HT1080 (cell line): ENCODE results near the gene RTEL1. TPM values are rescaled to one million over a fixed set of nuclear protein-coding genes. Genes with fewer than 3 reads are reported as not detected.
"Not testable (repeated sequence)": the region's sequence is repeated elsewhere in the genome, so short reads cannot be mapped to it uniquely, and the experiment has no call there.

ENCODE experiments used
- DNase-seq: peaks from one replicate; pipeline ENCODE4 v3.0.0-alpha.2; 2015; ENCODE audit warnings: low read depth
- total RNA-seq: library from RNA; depleted of rRNA; stranded (reverse); fragments of >200 nt; shearing (Covaris generic); gene quantifications from 2 replicates; pipeline ENCODE4 v1.2.3, GENCODE V29; 2014

The RTEL1 gene
- total RNA-seq, 1 experiment from 2014 or later = 19.3 TPM

DNA sequence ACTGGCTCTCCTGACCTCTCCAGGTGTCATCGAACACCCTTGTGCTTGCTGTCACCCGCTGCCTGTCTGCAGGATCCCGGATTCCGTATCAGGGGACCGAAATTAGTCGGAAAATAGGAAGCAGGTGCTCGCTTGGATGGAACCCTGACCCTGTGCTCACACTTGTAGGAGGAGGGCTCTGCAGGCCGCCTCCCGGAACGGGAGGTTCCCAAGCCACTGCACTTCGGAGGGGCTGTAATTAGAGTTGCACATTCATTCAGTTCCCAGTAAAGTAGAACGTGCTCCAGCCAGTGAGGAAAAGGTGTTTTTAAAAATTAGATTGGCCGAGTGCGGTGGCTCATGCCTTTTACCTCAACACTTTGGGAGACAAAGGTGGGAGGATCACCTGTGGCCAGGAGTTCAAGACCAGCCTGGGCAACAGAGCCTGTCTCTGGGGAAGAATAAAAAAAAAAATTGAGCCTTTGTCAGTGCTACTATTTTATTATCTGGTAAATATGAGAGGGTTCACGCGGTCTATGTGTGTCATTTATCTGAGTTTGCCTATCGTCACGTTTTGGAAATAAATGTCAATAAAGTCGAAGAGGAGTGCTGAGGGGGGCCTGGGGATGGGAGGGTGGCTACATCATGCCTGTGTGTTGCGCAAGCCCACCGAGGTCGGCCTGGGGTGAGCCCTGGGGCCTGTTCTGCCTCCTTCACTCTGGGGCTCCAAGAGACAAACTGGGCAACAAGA lies 29.7 kb upstream of the RTEL1 start:
- DNase-seq = peak; percentile 73

DNA sequence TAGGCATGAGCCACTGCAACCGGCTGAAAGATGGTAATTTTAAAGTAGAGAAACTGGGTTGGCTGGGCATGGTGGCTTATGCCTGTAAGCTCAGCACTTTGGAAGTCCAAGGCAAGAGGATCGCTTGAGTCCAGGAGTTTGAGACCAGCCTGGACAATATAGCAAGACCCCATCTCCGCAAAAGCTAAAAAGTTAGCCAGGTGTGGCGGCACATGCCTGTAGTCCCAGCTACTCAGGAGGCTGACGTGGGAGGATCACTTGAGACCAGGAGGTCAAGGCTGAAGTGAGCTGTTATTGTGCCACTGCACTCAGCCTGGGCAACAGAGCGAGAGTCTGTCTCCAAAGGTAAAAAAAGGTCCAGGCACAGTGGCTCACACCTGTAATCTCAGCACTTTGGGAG lies 27.2 kb upstream of the RTEL1 start:
- not testable (repeated sequence) for DNase-seq

DNA sequence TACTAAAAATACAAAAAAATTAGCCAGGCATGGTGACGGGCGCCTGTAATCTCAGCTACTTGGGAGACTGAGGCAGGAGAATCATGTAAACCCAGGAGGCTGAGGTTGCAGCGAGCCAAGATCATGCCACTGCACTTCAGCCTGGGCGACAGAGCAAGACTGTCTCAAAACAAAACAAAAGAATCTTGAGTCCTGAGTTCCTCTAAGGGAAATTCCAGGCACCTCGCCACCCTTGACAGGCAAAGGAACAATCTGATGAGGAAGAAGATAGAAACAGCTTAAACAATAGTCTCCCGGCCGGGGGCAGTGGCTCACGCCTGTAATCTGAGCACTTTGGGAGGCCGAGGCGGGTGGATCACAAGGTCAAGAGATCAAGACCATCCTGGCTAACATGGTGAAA lies 26.7 kb upstream of the RTEL1 start:
- not testable (repeated sequence) for DNase-seq

DNA sequence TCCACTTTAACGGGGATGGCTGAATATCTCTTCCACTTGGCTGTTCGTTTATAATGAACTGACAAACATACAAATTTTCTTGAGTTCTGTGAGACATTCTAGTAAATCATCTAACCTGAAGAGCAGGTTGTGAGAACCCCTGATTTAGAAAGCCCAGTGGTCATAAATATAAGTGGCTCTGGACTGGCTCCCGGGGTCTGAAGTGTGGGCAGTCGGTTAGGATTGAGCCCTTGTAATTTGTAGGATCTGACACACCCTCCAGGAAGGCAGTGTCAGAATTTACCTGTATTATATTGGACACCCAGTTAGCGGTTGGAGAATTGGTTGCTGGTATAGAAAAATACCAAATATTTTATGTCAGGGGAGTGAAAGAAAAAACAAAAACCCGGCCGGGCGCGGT lies 24.4 kb upstream of the RTEL1 start:
- no peak for DNase-seq

DNA sequence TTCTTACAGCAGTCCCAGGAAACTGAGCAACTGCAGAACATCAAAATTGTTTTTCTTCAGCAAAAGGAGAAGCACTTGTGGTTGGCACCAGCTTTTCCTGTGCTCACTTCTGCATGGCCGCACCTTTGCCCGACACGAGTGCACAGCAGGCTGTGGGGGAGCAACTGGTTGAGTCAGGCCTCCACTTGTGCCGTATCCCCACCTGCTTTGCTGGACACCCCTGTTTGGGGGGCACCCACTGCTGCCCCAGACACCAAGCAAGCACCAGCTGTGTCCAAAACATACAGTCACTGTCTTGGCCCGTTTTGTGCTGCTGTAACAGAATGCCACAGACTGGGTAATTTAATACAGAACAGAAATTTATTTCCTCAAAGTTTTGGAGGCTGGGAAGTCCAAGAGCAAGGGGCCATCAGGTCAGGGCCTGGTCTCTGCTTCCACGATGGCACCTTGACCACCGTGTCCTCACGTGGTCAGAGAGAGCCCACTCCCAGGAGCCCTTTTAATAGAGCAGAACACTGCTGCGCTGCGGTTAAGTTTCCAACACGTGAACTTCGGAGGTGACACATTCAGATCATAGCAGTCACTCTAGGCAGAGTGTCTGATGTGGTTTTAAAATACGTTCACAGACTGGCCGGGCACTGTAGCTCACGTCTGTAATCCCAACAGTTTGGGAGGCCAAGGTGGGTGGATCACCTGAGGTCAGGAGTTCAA lies 22.5 kb upstream of the RTEL1 start:
- DNase-seq = peak; percentile 40

DNA sequence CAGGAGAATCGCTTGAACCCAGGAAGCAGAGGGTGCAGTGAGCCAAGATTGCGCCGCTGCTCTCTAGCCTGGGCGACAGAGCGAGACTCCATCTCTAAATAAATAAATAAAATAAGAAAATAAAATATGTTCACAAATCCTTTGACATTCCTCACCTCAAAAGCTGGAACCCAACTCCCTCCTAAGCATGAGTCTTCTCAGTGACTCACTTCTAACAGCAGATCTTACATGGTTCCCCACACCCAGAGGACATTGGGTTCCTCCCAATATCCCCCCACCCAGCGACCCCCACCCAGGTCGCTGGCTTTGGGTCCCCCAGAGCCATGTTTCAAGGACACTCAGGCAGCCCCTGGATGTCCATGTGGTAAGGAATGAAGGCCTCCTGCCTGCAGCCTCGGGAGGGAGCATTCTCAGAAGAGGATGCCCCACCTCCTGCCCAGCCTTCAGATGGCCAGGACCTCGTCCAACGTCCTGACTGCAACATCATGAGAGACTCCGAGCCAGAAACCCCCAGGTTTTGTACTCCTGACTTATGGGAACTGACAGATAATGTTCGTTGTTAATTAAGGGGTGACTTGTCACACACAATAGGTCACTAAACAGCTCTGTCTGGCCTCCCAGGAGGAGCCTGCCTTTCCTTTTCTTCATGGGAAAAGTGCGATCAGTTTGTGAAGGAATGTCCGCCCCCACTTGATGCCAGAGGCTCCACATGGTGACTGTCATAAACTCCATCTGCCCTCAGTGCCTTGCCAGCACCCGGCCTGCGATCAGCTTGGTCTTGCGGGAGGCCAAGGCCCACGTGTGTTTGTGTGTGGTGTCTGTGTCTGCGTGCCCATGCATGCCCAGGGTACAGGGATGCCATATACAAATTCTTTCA lies 21.1 kb upstream of the RTEL1 start:
- no peak for DNase-seq

DNA sequence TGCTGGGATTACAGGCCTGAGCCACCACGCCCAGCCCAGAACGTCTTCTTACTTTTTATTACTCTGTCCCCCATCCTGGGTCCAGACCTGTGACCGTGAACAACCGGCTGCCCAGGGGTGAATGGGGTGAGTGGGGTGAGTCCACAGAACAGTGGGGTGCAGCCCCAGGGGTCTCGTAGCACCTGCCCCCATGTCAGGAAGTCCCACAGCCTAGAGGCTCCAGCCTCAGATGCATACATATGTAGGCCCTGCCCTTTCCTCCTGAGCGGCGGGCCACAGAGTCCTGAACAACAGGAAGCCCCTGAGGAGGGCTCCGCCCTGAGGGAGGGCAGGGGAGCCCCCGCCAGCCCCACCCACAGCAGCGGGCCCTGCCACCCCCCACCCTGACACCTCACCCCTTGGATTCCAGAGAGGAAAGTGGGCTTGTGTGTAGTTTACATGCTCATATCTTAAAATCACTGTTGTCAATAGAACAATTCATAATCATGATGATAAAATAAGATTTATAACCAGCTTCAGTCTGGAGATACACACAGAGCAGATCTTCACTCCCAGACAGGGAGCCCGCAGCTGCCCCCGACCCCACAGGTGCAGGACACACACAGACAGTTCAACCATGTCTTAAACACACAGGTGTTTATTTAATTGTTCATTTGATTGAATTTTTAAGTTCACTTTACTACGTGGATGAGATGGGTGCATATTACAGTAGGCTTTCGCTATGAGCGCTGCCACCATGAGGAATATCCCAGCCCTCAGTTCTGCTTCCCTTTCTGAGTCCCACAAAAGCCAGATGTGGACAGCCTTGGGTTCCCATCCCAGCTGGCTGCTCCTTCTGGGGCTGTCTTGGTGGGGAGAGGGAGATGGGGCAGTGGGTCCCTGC lies 18.8 kb upstream of the RTEL1 start:
- no peak for DNase-seq

DNA sequence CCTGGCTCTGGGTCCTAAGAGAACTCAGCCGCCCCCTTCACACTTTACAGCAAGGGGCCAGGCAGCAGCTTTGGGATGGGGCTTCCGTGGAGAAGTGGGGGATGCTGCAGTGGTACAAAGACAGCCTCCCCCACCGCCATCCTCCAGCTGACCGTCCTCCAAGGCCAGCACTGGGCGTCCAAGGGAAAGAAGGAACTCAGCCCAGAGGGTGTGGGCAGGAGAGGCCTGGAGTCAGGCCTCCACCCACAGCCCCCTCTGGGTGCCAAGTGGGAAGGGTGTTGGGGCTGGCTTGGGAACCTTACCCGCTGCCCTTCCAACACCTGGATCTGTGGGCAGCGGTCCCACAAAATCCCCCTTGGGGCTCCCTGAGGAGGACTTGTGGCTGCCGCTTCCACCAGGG lies 18.0 kb upstream of the RTEL1 start:
- no peak for DNase-seq

DNA sequence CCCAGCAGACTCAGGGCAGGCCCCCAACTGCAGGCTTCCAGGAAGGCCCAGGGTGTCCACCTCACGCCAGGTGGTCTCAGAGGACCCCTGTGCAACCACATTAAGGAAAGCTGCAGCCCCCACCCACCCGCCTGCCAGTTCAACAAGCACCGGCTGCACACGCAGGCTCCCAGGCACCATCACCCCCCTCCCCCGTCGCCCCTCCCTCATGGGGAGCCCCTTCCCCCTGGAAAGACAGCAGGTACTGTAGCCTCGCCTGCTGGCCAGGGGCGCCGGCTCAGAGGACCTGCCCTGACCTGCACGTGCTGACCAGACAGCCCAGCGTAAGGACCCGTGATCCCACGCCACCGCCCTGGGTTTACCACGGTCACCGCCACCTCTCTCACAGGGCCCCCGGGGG lies 17.4 kb upstream of the RTEL1 start:
- DNase-seq = not testable (repeated sequence)

DNA sequence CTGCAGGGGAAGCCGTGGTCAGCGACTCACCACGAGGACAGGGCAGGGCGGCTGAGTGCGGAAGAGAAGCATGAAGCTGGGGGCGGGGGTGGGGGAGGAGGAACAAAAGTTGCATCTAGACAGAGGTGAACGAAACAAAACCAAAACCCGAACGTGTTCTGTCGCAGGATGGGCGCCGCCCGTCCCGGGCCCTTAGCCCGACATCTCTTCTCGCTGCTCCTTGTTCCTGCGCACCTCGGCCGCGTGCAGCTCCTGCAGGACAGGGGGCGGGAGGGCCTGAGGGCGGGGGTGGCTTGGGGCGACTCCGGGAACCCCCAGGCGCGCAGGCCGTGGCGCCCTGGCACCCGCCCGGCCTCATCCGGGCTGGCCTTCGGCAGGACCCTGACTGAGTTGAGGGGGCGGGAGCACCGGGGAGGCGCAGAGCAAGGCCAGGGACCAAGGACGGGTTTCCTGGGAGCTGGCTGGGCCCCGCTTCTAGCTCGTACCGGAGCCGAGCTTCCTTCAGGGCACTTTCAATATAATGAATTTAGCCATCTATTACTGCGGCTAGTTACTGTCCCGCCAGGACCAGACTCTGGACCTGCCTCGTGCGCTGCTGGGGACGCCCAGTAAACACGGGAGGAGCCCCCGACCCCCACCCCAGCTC lies 16.8 kb upstream of the RTEL1 start:
- DNase-seq = no peak

DNA sequence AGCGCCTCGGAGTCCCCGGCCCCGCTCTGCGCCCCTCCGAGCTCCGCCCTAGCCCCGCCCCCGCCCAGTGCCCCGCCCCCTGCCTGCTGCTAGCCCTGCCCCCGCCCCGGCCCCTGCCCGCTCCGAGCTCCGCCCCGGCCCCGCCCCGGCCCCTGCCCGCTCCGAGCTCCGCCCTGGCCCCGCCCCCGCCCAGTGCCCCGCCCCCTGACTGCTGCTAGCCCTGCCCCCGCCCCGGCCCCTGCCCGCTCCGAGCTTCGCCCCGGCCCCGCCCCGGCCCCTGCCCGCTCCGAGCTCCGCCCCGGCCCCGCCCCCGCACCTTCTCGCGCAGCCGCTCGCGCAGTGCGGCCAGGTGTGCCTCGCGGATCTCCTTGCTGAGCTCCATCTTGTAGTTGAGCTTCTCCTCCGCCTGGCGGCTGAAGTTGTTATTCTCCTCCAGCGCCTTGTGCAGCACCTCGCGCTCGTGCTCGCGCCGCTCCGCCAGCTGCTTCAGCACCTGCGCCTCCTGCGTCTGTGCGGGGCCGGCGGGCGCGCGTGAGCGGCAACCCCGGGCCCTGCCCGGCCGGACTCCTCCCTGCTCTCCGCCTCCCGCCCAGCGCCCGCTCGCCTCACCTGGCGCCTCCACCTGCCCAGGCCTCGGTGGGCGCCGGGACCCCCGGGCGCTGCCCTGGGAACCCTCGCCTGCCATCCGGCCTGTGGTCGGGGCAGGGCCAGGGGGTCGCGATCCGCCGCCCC lies 16.2 kb upstream of the RTEL1 start:
- DNase-seq = no peak

DNA sequence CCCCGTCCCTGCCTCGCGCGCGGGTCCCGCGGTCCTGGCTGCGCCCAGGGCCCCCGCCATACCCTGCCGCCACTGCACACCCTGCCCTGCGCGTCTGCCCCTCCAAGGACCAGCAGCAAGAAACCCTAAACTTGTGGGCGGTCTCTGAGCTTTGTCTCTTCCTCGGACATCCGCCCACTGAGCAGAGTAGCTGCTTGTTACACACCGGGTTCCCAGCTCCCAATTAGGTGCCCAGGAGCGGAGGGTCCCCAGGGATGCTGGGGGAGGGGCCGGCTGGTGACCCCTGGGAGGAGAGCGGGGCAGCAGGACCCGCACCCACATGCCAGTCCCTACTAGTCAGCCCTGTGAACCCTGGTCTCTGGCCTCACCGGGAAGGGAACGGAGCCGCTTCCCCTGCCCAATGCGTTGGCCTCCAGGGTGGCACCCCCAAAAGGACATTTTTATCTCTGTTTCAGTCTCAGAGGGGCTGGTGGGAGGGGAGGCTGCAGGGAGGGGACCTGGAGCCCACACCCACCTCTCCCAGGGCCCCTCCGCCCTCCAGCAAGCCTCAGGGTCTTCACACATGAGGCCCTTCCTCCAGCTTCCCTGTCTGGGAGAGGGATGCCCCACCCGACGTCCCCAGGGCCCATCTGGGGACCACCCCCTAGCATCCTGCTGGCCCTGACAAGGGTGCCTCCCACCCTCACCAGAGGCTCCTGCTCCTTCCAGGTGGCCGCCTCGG lies 15.4 kb upstream of the RTEL1 start:
- no peak for DNase-seq

DNA sequence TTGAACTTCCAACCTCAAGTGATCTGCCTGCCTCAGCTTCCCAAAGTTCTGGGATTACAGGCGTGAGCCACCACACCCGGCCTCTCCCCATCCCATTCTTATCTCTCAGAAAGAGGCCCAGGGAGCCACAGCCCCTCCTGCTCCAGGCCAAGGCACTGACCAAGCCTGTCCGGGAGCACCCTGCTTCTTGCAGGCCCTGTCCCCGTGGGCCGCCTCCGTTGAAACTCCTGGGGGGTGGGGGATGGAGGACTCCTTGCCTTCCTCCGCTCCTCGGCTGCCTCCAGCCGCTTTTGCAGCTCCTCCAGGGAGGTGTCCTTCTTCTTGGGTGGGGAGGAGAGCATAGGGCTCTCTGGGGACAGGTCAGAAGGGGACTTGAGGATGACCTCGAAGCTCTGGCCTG lies 14.6 kb upstream of the RTEL1 start:
- no peak for DNase-seq

DNA sequence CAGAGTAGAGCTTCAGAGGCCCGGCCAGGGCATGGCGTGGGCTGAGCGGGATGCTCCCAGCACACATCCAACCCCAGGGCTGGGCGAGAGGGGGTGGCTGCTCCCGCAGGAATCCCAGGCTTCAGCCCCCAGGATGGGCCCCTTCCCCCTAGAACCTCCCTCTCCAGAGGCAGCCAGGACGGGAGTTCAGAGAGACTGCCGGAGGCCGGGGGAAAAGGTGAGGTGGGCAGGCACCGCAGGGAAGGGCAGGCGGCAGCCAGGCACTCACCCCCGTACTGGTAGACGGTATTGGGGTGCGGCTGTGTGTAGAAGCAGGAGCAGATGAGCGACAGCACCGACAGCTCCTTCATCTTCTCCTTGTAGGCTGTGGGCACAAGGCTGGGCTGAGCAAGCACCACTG lies 14.2 kb upstream of the RTEL1 start:
- DNase-seq = no peak

DNA sequence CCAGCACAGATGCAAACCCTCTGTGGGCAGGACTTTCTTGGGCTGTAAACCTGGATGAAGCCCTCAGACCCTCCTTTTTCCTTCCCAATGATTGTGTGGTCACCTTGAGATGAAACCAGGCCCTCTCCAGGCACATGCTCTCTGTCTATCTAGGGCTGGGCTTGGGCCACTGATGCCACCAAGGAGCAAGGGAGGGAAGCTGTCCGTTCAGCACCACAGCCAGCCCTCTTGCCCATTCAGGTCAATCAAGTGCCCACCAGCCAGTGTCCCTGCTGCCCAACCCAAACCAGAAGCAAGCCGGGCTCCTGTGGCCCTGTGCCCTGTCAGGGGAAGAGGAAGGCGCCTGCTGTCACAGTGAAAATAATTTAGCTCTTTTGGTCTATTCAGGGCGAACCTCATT lies 12.9 kb upstream of the RTEL1 start:
- no peak for DNase-seq

DNA sequence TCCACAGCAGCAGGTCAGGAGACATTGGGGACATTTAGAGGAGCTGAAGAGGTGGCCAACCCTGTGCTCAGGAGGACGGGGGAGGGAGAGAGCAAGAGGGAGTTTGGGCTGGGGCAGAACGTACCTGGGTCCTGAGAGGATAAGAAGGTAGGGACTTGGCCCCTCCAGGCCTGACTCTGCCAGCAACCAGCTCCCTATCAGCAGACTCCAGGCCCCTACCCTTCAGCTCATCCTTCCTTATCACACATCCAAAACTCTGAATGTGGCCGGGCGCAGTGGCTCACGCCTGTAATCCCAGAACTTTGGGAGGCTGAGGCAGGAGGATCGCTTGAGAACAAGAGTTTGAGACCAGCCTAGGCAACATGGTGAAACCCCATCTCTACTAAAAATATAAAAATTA lies 9.9 kb upstream of the RTEL1 start:
- DNase-seq = no peak

DNA sequence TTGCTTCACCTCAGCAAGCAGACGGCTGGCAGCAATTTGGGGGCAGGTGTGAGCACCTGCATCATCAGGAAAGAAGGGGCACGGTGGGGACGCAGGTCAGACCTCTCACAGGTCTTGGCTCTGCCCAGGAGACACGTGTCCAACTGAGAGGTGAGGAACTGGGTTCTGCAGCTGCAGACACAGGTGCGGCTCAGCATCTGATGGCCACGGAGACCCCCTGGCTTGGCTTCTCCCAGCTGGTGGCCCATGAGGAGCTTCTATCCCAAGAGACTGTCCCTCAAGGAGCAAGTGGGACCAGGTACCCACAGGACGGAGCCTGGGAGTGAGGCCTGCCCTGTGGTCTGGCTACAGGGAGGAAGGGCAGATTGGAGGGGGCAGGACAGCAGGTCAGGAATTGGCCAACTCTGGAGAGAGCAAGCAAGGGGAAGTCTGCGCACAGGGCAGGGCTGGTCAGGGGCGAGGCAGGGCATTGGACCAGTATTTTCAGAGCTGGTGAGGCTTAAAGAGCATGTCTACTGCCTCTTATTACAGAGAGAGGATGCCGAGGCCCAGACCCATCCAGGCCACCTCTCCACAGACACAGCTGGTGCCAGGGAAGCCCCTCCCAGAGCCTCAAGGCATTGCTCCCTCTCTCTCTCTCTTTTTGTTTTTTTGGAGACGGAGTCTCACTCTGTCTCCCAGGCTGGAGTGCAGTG lies 9.1 kb upstream of the RTEL1 start:
- no peak for DNase-seq

DNA sequence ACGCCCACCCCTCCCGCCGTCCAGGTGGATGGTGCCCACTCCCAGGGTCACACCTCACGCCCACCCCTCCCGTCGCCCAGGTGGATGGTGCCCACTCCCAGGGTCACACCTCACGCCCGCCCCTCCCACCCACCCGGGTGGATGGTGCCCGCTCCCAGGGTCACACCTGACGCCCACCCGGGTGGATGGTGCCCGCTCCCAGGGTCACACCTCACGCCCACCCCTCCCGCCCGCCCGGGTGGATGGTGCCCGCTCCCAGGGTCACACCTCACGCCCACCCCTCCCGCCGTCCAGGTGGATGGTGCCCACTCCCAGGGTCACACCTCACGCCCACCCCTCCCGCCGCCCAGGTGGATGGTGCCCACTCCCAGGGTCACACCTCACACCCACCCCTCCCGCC lies 7.6 kb upstream of the RTEL1 start:
- not testable (repeated sequence) for DNase-seq

DNA sequence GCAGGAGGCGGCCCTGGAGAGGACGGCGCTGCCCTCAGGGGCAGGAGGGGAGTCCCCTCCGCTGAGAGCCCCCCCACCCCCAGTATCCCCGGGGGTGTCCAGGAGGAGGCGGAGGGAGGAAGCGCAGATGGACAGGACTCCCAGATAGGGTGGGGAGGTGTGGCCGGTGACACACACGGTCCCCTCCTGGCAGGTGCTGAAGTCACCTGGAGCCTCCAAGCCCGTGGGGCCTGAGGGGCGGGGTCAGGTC lies 6.2 kb upstream of the RTEL1 start:
- no peak for DNase-seq
